Measurements from ENCODE around the gene RNU5D-1.
"Not testable (repeated sequence)": the region's sequence is repeated elsewhere in the genome, so short reads cannot be mapped to it uniquely, and the experiment has no call there.

RNU5D-1 gene

DNA sequence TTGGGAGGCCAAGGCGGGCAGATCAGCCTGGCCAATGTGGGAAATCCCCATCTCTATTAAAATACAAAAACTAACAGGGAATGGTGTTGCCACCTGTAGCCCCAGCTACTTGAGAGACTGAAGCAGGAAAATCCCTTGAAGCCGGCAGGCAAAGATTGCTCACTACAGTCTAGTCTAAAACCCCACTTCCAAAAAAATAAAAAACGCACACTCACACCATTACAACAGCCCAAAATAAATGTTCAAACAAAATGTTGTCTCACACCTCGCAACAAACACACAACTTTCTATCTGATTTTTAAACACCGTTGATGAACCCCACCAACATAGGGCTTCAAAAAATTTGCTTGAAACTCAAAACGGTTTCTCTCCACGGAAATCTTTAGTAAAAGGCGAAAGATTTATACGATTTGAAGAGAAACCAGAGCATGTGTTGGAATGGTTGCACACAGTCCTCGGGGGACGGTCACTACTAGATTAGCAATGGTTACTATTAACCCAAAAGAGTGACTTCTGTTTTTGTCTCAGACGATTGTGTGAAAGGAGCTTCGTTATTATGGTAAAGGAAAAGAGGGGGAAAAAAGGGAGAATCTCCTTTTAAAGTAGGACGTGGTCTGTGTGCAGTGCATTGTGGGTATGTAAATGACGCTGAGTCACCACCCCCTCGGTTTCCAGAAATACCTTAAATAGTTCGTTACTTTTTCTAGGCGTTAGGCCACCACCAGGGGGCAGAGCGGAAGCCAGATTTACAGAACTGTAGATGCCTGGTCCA is at the start of gene RNU5D-1:
RNU5D-1 (minus strand) TSS at position 430 of the 772 bp plus-strand sequence.
- peak; percentile 89 to 94 for DNase-seq (ENCODE audit: low read depth in 2 of 2)

DNA sequence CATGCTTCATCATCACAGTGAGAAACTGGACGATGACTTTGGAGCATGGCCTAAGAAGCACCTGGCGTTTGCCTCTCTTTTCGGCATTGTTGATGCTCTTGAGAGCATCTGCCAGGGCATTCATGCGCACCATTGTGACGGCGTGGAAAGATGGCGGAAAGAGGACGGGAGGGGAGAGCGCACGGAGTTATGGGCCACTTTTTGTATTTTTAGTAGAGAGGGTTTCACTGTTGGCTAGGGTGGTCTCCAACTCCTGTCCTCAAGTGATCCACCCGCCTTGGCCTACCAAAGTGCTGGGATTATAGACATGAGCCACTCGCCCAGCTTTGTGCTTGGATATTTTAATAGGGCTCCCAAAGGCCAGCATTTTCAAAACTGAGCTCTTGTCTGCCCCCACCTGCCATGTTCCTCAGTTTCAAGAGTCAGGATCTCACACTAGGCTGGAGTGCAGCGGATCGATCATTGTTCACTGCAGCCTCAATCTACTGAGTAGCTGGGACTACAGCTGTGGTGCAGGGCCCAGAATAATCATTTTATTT is 49.7 kb upstream of the RNU5D-1 start:
- no peak for DNase-seq (ENCODE audit: low read depth in 2 of 2)

DNA sequence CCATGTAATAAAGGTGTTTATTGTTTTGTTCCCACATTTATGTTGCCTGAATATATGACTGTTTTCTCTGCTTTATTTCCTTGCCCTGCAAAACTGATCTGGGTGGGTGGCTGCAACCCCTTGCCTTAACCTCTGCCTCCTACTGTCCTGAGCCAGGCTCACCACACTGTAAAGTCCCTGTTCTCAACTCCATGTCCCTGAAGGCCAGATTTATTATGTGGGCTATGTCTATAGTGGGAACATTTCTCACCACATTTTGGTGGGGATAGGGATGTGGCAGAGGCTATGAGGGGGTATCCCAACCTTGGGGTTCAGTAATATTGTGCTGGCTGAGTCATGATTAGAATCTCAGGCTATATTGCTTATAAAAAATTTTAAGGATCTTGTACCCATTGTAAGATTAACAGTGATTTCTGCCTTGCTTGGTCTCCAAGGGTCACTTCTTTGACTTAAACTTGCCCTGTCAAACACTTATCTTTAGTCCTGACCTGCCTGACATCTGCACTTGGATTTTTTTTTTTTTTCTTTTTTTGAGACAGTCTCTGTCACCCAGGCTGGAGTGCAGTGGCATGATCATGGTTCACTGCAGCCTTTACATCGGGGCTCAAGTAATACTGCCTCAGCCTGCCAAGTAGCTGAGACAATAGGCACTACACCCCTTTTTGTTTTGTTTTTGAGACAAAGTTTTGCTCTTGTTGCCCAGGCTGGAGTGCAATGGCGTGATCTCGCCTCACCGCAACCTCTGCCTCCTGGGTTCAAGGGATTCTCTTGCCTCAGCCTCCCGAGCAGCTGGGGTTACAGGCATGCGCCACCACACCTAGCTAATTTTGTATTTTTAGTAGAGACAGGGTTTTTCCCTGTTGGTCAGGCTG is 48.0 kb upstream of the RNU5D-1 start:
- DNase-seq (ENCODE audit: low read depth in 2 of 2), result no peak

DNA sequence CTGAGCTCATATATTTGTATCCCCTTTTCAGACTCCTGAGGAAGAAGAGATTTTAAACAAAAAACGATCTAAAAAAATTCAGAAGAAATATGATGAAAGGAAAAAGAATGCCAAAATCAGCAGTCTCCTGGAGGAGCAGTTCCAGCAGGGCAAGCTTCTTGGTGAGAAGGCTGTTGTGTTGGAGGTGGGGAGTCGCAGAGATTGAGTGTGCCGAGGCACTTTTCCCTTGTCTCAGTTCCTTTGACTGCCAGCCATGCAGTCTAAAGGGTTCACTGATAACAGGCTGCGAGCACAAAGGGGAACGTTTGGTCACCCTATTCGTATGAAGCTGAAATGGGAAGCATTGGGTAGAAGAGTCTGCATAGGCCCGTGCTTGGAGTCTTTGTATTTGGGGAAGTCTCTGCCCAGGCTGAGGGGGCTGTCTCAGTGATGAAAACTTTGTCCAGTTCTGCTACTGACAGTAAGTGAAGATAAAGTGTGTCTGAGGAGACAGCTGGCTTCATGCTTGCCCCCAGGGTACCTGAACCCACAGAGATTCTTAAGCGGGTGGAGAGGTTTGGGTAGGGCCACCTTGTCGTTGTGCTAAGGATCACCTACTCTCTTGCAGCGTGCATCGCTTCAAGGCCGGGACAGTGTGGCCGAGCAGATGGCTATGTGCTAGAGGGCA is 47.1 kb upstream of the RNU5D-1 start:
- DNase-seq (ENCODE audit: low read depth in 2 of 2), result no peak

DNA sequence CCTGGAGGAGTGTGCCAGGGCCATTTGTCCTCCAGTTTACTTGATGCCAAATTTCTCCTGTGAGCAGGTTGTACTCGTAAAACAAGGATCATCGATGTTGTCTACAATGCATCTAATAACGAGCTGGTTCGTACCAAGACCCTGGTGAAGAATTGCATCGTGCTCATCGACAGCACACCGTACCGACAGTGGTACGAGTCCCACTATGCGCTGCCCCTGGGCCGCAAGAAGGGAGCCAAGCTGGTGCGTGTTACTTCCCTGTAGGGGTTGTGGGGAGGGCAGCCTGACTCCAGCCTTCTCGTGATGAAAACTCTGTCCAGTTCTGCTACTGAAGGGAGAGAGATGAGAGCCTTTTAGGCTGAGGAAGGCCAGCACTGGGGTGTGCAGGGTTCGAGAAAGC is 46.6 kb upstream of the RNU5D-1 start:
- DNase-seq (ENCODE audit: low read depth in 2 of 2), result no peak

DNA sequence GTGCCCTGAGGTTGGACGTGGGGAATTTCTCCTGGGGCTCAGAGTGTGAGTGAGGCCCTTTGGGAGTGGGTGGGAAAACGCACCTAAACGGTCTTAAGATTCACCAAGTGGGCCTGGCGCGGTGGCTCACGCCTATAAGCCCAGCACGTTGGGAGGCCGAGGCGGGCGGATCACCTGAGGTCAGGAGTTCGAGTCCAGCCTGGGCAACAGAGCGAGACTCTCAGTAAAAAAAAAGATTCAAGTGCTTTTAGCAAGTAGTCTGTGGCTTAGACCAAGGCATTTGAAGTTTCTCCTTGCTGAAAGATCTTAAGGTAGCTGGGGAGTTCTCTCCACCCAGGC is 45.7 kb upstream of the RNU5D-1 start:
- no peak for DNase-seq (ENCODE audit: low read depth in 2 of 2)

DNA sequence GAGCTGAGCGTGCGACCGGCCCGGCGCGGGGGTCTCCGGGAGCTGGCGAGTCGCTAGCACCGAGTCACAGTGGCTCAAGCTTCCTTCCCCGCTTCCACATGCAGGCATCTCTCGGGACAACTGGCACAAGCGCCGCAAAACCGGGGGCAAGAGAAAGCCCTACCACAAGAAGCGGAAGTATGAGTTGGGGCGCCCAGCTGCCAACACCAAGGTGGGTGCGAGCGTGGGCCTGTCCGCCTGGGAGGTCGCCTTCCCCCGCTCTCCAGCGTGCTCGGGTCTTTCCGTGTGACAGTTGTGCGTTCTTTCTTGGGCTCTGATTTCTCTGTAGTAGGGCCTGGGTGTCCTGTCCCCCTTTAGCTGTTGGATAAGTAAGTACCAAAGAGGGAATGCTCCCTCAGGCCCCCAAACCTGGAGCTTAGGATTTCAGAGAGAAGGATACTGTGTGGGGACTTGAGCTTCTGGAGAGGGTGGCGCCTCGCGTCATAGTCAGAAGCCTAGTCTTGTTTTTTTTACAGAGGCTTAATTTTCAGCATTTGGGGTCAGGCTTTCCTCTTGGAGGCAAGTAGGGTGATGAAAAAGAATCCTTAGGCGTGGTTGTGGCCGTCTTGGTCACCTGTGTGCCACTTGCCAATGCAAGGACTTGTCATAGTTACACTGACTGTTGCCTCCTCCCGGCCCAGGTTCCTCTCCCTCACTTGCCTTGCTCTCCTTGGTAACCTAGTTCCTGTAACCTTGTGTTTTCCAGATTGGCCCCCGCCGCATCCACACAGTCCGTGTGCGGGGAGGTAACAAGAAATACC is 45.2 kb upstream of the RNU5D-1 start:
- DNase-seq (ENCODE audit: low read depth in 2 of 2), result no peak

DNA sequence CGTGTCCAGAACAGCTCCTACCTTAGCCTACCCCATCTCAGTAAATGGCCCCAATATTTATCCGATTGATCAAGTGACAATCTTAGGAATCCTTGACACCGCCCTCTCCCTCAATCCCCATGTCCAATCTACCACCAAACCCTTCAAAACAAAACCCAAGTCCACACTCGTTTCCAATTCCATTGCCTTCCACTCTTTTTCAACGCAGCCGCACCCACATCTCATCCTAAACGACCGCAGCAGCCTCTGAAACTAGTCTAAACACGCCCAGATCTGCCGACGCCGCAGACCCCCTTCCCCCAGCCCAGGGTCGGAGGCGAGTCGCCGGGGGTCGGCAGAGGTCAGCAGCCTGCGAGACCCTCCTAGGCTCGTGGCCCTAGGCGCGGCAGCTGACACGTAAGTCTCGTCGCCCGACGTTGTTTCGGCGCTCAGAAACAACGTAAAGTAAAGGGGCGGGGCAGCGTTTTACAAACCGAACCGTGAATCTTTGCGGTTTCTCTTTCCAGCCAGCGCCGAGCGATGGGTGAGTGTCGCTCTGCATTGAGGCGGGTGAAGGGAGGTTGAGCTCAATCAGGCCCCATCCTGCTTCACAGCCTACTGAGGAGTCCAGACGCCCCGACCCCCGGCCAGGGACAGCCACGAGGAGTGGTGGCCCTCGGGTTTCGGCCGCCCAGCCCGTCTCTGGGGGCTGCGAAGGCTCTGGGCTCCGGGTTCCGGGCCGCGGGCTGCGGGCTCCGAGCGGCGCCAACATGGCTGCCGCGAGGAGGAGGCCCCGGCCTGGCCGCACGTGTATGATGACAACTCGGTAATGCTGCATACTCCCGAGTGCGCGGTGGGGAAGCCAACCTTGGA is 44.3 kb upstream of the RNU5D-1 start, which contains the start of gene RPS8:
RPS8 (plus strand) TSS at position 463 of the 852 bp plus-strand sequence; CDS start at position 520, 57 bp downstream.
- DNase-seq (ENCODE audit: low read depth in 2 of 2), result peak; percentile 83 to 88

DNA sequence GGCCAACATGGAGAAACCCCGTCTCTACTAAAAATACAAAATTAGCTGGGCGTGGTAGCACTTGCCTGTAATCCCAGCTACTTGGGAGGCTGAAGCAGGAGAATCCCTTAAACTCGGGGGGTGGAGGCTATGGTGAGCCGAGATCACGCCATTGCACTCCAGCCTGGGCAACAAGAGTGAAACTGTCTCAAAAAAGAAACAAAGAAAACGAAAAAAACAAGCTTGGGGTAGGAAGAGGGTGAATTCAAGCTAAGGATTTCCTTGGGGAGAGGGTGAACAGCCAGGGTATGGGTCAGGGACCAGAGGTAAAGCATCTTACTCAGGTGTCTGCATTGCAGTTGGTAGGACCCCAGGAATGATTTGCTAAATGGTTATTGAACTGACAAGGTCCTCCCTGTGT is 35.5 kb upstream of the RNU5D-1 start:
- DNase-seq (ENCODE audit: low read depth in 2 of 2), result not testable (repeated sequence)

DNA sequence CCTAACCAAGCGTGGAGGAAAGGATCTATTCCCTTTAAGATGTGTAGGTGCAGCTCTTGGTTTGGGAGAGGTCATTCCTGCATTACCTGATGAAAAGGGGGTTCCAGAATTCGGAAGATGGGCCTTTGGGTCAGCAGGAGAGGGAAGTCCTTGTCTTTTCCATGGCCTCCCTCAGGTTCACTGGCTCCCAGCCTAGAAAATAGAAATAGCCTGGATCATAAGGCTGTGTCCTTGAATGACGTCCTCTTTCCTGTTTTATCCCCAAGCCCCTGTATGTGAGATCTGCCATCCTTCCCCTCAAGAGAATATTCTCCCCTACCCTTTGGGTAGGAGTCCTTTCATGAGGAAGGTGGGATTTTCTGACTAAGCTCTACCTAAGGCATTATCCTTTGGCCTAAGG is 29.9 kb upstream of the RNU5D-1 start:
- DNase-seq (ENCODE audit: low read depth in 2 of 2), result no peak

DNA sequence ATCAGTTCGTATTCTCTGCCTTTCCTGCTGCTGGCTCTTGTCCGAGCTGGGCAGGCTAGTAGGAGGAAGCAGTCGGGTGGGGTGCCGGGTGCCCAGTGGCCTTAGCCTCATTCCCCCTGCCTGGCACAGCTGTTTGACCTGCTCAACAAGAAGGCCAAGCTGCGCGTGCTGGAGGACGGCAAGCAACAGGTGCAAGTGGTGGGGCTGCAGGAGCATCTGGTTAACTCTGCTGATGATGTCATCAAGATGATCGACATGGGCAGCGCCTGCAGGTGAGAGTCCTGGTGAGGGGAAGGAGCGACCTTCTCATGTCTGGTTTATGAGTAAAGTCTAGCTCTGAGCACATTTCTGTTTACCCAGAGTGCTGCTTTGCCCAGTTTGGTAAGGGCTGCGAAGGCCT is 28.1 kb upstream of the RNU5D-1 start:
- no peak for DNase-seq (ENCODE audit: low read depth in 2 of 2)

DNA sequence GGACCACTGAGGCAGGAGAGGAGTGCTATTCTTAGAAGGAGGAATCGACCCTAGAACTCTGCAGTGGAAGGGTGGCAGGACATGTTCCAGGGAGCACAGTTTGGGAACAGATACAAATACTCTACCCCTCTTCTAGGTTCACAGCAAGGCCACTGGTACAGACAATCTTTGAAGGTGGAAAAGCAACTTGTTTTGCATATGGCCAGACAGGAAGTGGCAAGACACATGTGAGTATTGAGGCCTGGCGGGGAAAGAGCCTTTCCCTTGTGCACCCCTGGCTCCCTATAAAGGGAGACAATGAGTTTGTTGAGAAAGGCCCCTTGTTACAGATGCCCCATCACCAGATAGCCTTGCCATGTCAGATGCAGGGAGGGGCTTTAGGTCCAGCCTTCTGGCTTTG is 26.4 kb upstream of the RNU5D-1 start:
- no peak for DNase-seq (ENCODE audit: low read depth in 2 of 2)

DNA sequence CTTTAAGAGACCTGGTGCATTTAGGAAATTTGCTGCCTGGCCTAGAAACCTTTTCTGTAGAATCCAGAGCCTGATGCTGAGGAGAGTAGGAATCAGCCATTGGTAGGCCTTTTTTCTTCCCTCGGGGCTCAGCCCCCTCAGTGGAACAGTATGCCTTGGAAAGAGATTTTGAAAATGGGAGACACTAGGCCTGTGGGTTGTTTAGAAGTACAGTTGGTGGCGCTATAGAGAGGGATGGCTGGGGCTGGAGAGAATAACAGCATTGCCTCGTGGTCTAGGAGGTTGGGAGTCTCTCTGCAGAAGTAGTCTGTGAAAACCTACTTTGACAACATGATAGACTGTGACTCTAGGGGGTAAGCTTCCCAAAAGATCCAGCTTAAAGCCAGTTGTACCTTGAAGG is 16.9 kb upstream of the RNU5D-1 start:
- DNase-seq (ENCODE audit: low read depth in 2 of 2), result no peak

DNA sequence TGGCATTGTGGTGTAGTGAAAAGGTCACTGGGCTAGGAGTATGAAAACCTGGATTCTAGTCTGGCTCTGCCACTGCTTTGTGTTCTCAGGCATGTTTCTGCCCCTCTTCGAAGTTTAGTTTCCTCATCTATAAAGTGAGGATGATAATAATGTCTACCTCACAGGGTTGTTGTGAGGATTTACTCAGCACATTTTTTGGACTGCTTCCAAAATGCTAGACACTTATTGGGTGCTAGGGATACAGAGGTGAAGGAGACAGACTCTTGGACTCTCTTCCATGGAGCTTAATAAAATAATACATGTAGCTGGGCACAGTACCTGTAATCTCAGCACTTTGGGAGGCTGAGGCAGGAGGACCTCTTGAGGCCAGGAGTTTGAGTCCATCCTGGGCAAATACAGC is 12.2 kb upstream of the RNU5D-1 start:
- no peak for DNase-seq (ENCODE audit: low read depth in 2 of 2)

DNA sequence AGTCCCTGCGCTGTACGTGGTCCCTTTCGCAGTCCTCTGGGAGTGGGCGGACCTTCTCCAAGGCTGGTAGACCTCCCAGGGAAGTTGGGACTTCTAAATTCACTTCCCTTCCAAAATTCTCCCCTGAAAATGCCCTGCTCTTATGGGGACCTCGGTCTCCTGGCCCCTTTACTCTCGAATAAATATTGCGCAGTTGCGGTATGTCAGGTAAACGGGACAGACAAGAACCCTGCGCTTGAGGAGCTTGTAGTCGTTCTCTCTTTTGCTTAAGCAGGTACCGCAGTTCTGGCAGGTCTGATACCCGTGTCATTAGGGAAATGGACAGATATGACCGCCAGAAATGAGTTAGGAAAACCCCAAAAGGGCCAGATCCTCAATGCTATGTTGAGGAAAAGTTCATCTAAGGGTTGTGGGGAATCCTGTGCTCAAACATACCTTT is 9.2 kb upstream of the RNU5D-1 start:
- no peak for DNase-seq (ENCODE audit: low read depth in 2 of 2)

DNA sequence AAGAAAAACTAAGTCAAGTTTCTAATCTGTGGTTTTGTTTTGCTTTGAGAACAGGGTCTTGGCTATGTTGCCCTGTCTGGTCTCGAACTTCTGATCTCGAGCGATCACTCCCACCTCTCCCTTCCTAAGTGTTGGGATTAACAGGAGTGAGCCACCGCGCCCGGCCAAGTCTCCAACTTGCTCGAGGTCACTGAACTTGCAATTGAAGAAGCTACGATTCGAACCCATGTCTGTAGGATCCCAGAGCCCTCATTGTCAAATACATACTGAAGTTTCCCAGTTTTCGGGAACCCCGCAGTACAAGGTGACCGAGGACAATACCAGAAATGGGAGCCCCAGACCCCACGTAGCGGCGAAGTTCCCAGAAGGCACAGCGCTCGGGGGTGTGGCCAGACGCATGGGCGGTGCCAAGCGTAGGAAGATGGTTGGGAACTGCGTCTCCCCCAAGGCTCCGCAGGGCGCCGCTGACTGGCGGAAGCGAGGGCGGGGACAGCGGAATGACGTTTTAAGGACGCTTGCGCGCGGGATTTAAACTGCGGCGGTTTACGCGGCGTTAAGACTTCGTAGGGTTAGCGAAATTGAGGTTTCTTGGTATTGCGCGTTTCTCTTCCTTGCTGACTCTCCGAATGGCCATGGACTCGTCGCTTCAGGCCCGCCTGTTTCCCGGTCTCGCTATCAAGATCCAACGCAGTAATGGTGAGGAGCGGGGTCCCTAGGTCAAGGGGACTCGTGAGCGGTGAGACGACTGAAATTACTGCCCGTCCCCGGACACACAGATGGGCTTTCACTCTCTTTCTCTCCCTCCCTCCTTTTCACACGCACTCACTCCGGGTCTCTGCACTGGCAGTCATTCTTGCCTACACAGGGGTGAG is 8.6 kb upstream of the RNU5D-1 start, which contains the start of gene KIF2C:
KIF2C (plus strand) TSS at position 531 of the 872 bp plus-strand sequence; CDS start at position 627, 96 bp downstream.
- peak; percentile 95 to 98 for DNase-seq (ENCODE audit: low read depth in 2 of 2)

DNA sequence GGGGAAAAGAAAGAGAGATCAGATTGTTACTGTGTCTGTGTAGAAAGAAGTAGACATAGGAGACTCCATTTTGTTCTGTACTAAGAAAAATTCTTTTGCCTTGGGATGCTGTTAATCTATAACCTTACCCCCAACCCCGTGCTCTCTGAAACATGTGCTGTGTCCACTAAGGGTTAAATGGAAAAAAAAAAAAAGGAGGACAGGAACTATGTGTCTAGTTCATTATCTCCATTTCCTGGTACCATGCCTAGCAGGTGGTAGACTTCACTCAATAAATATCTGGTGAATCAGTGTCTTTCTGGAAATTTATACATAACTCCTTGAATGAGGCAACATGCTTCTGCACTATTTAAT is 8.0 kb upstream of the RNU5D-1 start:
- DNase-seq (ENCODE audit: low read depth in 2 of 2), result not testable (repeated sequence)

DNA sequence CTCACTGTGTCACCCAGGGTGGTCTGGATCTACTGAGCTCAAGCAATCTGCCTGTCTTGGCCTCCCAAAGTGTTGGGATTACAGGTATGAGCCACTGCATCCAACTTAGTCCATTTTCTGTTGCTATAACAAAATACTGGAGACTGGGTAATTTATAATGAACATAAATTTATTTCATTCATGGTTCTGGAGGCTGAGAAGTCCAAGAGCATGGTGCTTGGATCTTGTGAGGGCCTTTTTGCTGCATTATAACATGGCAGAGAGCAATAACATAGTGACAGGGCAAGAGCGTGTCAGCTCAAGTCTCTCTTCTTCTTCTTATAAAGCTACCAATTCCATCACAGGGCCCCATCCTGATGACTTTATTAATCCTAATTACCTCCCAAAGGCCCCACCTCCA is 5.0 kb upstream of the RNU5D-1 start:
- no peak for DNase-seq (ENCODE audit: low read depth in 2 of 2)

DNA sequence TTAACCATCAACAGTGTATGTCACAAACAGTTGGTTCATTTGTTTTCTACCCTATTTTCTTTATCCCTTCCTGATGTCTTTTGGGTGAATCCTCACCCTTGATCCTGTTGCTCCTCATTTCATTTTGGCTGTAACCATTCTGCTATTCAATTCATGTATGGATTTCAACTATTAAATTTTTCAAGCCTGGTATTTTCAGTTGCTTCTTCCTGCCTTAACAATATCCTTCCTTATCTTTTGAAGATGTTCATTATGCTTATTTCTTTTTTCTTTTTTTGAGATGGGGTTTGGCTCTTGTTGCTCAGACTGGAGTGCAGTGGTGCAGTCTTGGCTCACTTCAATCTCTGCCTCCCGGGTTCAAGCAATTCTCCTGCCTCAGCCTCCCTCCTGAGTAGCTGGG is 2.8 kb upstream of the RNU5D-1 start:
- no peak for DNase-seq (ENCODE audit: low read depth in 2 of 2)

Data from stimulated activated CD4-positive, alpha-beta T cell treated with anti-CD3 and anti-CD28 coated beads, Interleukin-15, amount 100 ng/mL, for 48 hours (primary cell).